HuH-7.5 (cell line): ENCODE data around the gene INAFM1.
"Not testable (repeated sequence)": the region's sequence is repeated elsewhere in the genome, so short reads cannot be mapped to it uniquely, and the experiment has no call there.

ENCODE experiments used
- DNase-seq: peaks from one replicate; pipeline ENCODE4 v3.0.0; 2011; ENCODE audit warnings: low spot score

The INAFM1 gene

GRCh38 chr19:47268028-47268427, 6.7 kb upstream of the INAFM1 start:
- no peak for DNase-seq

DNA sequence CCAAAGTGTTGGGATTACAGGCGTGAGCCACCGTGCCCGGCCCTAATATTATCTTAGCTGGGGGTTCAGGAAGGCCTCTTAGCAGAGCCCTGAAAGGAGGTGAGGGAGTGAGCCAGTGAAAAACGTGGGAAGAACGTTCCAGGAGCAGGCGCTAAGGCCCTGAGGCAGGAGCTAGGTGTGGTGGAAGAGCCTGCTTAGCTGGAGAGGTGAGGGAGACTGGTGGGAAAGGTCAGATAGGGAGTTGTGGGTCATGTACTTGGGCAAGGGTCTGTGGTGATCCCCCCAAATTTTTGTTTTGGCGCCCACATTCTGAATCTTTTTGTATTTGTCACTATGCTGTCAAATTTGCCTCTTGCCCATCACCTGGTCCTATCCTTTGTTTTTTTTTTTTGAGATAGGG, 5.1 kb upstream of the INAFM1 start:
- no peak for DNase-seq

GRCh38 chr19:47270408-47270807, 4.3 kb upstream of the INAFM1 start:
- no peak for DNase-seq

DNA sequence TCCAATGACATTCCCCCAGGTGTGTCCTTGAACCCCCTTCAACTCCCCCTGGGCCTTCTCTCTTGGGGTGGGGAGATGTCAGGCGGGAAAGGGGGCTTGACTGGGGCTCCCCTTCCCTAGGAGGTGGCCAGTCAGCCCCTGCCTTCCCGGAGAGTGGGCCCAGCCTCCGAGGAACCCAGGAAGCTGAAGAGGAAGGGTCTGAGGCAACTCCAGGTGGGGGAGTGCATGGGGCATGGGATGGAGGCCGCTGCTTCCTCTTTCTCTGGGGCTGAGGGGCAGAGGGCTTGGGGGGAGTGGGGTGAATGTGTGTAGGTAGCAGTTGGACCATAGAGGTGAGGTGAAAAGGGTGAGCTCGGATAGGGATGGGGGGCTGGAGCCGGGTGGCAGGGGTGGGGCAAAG, 2.7 kb upstream of the INAFM1 start:
- DNase-seq: no peak

DNA sequence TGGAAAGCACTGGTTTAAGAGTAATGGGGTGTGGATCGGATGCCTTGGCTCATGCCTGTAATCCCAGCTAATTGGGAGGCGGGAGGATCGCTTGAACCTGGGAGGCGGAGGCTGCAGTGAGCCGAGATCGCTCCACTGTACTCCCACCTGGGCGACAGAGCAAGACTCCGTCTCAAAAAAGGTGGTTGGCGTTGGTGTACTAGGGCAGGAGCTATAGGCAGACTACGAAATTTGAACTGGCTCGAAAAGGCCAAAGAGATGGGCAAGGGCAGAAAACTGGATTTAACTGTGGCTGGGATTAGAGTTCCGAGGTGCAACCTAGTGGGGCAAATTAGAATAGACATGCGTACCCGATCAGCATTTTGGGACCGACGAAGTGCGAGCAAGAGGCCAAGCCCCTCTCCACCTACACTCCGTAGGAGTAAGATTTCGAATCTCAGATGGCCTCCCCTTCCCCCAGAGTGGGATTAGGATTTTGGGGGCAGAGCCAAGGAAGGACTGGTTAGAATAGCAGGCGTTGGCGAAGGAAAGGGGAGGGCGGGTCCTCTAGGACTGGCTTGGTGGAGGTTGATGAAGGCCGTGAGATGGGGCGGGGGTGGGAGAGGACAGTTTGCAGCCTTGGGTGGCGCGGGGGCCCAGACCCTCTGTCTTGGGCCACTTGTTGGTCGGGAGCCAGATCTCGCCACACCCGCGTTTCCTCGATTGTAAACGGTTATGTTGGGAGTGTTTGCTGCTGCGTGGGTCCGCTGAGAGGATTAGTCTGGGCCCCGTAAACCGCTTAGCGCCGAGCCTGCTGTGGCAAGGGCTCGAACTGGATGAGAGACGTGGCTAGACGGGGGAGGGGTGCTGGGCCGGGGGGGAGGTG, 2.0 kb upstream of the INAFM1 start:
- DNase-seq: peak; percentile 67

GRCh38 chr19:47273313-47274070, 1.2 kb upstream of the INAFM1 start:
- peak; percentile 98 for DNase-seq

- no peak for DNase-seq
These were observed 441 bp downstream of the INAFM1 start for GRCh38 chr19:47274891-47275761.

- no peak for DNase-seq
These were observed 1.2 kb downstream of the INAFM1 start for GRCh38 chr19:47275791-47276461.

DNA sequence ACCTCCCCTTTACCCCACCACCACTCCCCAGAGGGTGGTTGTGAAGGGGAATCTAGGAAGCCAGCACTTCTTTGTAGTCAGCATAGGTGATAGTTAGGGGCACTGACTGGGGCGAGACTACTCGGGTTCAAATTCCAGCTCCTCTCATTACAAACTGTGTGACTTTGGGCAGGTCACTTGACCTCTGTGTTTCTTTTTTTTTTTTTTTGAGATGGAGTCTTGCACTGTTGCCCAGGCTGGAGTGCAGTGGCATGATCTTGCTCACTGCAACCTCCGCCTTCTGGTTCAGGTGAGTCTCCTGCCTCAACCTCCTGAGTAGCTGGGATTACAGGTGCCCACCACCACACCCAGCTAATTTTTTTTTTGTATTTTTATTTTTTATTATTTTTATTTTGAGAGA, 1.8 kb downstream of the INAFM1 start:
- DNase-seq: not testable (repeated sequence)

DNA sequence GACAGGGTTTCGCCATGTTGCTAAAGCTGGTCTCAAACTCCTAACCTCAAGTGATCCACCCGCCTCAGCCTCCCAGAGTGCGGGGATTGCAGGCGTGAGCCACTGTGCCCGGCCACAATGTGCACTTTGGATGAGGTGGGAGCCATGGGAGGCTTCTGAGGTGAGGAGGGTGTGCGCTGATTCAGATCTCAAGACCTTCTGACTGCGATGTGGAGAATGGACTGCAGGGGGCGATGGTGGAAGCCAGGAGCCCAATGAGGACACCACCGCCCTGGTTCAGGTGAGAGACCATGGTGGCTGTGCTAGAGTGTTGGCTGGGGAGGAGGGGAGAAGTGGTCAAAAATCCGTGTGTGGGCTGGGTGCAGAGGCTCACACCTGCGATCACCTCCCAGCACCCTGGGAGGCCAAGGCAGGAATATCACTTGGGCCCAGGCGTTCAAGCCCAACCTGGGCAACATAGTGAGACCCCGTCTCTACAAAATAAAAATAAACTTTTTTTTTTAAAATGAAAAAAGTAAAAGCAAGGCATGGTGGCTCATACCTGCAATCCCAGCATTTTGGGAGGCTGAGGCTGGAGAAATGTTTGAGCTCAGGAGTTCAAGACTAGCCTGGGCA, 5.6 kb downstream of the INAFM1 start:
- peak; percentile 51 for DNase-seq

DNA sequence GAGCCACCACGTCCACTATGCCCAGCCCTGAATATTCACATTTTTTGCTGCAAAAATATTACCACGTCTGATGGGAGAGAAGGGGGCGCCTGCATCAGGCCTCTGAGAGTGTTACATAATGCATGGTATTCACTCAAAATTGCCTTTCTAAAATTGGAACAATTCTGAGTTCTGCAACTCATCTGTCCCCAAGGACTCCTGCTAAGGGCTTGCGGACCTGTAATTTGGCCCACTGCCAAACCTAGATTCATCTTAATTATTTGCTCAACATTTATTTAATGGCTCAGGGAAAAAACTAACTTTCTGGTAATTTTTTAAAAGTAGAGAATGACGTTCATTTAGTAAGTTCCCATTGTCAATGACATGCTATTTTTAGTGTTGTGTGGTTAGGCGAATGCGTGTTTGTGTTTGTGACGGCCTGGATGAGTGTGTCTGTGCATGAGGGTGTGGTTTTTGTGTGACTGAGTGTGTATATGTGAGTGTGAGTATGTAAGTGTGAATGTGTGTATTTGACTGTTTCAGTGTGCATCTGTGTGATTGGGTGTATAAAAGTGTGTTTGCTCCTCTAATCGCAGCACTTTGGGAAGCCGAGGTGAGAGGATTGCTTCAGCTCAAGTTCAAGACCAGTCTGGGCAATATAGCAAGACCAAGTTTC, 8.8 kb downstream of the INAFM1 start:
- DNase-seq: no peak

GRCh38 chr19:47284324-47284899, 9.7 kb downstream of the INAFM1 start:
- peak; percentile 43 for DNase-seq

DNA sequence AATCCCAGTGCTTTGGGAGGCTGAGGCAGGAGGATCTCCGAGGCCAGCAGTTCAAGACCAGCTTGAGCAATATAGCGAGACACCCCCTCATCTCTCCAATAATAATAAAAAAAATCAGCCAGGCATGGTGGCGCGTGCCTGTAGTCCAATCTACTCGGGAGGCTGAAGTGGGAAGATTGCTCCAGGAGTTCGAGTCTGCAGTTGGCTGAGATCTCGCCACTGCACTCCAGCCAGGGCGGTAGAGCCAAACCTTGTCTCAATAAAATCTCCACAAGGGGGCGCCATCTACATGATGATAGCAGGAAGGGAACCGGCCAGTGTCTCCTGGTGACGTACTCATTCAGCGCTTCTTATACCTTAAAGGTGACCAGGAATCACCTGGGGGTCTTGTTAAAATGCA, 21.4 kb downstream of the INAFM1 start:
- peak; percentile 67 for DNase-seq

GRCh38 chr19:47300867-47301266, 26.2 kb downstream of the INAFM1 start:
- DNase-seq: not testable (repeated sequence)

DNA sequence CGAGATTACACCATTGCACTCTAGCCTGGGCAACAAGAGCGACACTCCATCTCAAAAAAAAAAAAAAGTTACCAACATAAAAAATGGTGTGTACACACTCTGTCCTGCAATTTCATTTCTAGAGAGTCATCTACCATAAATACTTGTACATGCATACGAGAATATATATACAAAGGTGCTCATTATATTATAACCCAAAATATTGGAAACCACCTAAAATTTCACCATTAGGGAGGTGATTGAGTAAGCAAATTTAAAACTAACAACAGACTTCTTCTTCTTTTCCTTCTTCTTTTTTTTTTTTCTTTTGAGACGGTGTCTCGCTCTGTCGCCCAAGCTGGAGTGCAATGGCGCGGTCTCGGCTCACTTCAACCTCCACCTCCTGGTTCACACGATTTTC, 27.6 kb downstream of the INAFM1 start:
- no peak for DNase-seq

- no peak for DNase-seq
These were observed 29.3 kb downstream of the INAFM1 start for GRCh38 chr19:47303966-47304365.

DNA sequence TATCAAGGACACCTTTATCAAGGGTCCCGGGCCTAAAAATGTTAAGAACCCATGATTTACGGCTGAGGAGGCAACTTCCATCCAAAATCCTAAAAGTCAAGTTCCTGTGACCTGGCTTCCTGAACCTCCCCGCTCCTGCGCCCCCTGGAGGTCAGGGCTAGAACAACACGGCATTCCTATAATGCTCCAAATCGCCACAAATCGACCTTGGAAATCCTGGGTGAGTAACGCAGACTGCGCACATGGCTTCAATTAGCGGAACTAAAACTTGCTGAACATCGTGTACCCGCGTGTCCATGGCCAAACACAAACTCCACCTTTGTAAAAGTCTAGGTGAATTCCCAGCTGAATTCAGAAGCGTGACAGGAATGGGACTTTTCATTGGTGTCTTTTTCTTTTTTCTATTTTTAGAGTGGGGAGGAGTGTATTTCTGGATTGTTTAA, 30.6 kb downstream of the INAFM1 start:
- peak; percentile 64 for DNase-seq

DNA sequence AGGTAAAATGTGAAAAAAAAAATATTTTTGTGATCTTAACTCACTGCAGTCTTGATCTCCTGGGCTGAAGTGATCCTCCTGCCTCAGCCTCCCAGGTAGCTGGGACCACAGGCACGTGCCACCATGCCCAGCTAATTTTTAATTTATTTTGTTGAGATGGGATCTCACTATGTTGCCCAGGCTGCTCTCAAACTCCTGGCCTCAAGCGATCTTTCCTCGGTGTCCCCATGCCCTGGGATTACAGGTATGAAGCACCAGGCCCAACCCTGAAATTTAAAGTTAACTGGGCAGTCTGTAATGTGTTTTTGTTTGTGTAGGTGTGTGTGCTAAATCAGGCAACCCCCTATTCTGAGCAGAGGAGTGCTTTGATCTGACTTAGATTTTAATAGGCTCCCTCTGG, 31.6 kb downstream of the INAFM1 start:
- no peak for DNase-seq

GRCh38 chr19:47309038-47309437, 34.4 kb downstream of the INAFM1 start:
- no peak for DNase-seq

GRCh38 chr19:47309608-47310007, 34.9 kb downstream of the INAFM1 start, which contains the start of gene C5AR1:
Gene C5AR1, plus strand, starts transcription at chr19:47309861. Its CDS starts 35 bp downstream, at chr19:47309896.
- DNase-seq: no peak
